Neural cell (in vitro differentiated cells): ENCODE results near the gene C2CD3. TPM values are rescaled to one million over a fixed set of nuclear protein-coding genes. Genes with fewer than 3 reads are reported as not detected.
"Not testable (repeated sequence)": the region's sequence is repeated elsewhere in the genome, so short reads cannot be mapped to it uniquely, and the experiment has no call there.

ENCODE experiments used
- H2AFZ ChIP-seq: fragments of 200-600, 300-800 bp; sonication (generic), shearing (Covaris generic); 2 replicates; pipeline ENCODE4 v1.6.0; 2014; ENCODE audit warnings: low read depth, mild to moderate bottlenecking, antibody characterized with exemption, low read length, moderate library complexity
- H3F3A ChIP-seq: fragments of 200-600 bp; shearing (Covaris generic); 2 replicates; pipeline ENCODE4 v1.6.1; 2016; ENCODE audit warnings: mild to moderate bottlenecking, moderate library complexity, mixed read lengths, antibody characterized with exemption, low read length; ENCODE audit not compliant: insufficient read depth, poor library complexity, severe bottlenecking
- H3K27ac ChIP-seq: fragments of 200-600, 300-800 bp; sonication (generic), shearing (Covaris generic); 2 replicates; pipeline ENCODE4 v1.5.1; 2014; ENCODE audit warnings: mild to moderate bottlenecking, low read length, moderate library complexity
- H3K27me3 ChIP-seq: fragments of 300-800, 200-600 bp; sonication (generic), shearing (Covaris generic); 2 replicates; pipeline ENCODE4 v1.6.0; 2014; ENCODE audit warnings: mild to moderate bottlenecking, low read depth, low read length, moderate library complexity; ENCODE audit not compliant: insufficient read depth
- H3K36me3 ChIP-seq: fragments of 300-800, 200-600 bp; sonication (generic), shearing (Covaris generic); 2 replicates; pipeline ENCODE4 v1.5.1; 2014; ENCODE audit warnings: mild to moderate bottlenecking, antibody characterized with exemption, low read length, moderate library complexity; ENCODE audit not compliant: insufficient read depth
- H3K4me2 ChIP-seq: fragments of 300-800, 200-600 bp; sonication (generic), shearing (Covaris generic); 2 replicates; pipeline ENCODE4 v1.6.0; 2014; ENCODE audit warnings: mild to moderate bottlenecking, low read length
- H3K4me3 ChIP-seq: fragments of 300-800, 200-600 bp; sonication (generic), shearing (Covaris generic); 2 replicates; pipeline ENCODE4 v1.5.1; 2014; ENCODE audit warnings: mild to moderate bottlenecking, low read length, moderate library complexity
- H3K79me2 ChIP-seq: fragments of 200-600 bp; shearing (Covaris generic); replicated peaks from 2 replicates; pipeline ENCODE4 v1.6.0; 2014; ENCODE audit warnings: mild to moderate bottlenecking, low read length, moderate library complexity; ENCODE audit not compliant: insufficient read depth
- H3K9ac ChIP-seq: fragments of 300-800, 200-600 bp; sonication (generic), shearing (Covaris generic); 2 replicates; pipeline ENCODE4 v1.6.1; 2016; ENCODE audit warnings: mild to moderate bottlenecking, low read length, mixed read lengths
- H3K9me2 ChIP-seq: fragments of 200-600 bp; shearing (Covaris generic); 2 replicates; pipeline ENCODE4 v1.6.1; 2016; ENCODE audit warnings: mild to moderate bottlenecking, low read length, mixed read lengths; ENCODE audit not compliant: insufficient read depth
- H3K9me3 ChIP-seq: fragments of 200-600, 300-800 bp; sonication (generic), shearing (Covaris generic); 2 replicates; pipeline ENCODE4 v1.6.1; 2016; ENCODE audit warnings: mild to moderate bottlenecking, mixed run types, low read length, moderate library complexity, mixed read lengths
- H4K20me1 ChIP-seq: fragments of 200-600 bp; shearing (Covaris generic); 2 replicates; pipeline ENCODE4 v1.6.1; 2016; ENCODE audit warnings: mild to moderate bottlenecking, mixed run types; ENCODE audit not compliant: insufficient read depth
- EP300 ChIP-seq: fragments of 450-650 bp; conservative IDR thresholded peaks from 2 replicates; pipeline ENCODE4 v1.6.1; 2014; ENCODE audit warnings: antibody characterized with exemption, mild to moderate bottlenecking, moderate library complexity; ENCODE audit not compliant: poor library complexity, severe bottlenecking
- EZH2 ChIP-seq: fragments of 200-600, 300-800 bp; shearing (Covaris generic), sonication (generic); IDR thresholded peaks from 2 replicates; pipeline ENCODE4 v1.6.1; 2014; ENCODE audit warnings: antibody characterized with exemption, low read length, borderline replicate concordance, mild to moderate bottlenecking; ENCODE audit not compliant: insufficient read depth, poor library complexity, severe bottlenecking
- MXI1 ChIP-seq: fragments of 450-650 bp; conservative IDR thresholded peaks from 2 replicates; pipeline ENCODE4 v1.6.1; 2014; ENCODE audit warnings: antibody characterized with exemption, mild to moderate bottlenecking; ENCODE audit not compliant: poor library complexity, severe bottlenecking
- POLR2AphosphoS5 ChIP-seq: IDR thresholded peaks from 2 replicates; pipeline ENCODE4 v1.6.1; 2012
- RAD21 ChIP-seq: fragments of 450-650 bp; conservative IDR thresholded peaks from 2 replicates; pipeline ENCODE4 v1.6.1; 2014; ENCODE audit warnings: antibody characterized with exemption, mild to moderate bottlenecking, moderate library complexity
- SMC3 ChIP-seq: fragments of 450-650 bp; conservative IDR thresholded peaks from 2 replicates; pipeline ENCODE4 v1.6.1; 2014; ENCODE audit warnings: antibody characterized with exemption, mild to moderate bottlenecking, moderate library complexity; ENCODE audit not compliant: poor library complexity
- TAF1 ChIP-seq: IDR thresholded peaks from 2 replicates; pipeline ENCODE4 v1.6.1; 2012; ENCODE audit warnings: low read depth
- polyA plus RNA-seq: library from polyadenylated mRNA; depleted of rRNA; stranded (reverse); fragments of >200 nt; gene quantifications from 2 replicates; pipeline ENCODE4 v1.2.3, GENCODE V29; 2014
- TF ChIP-seq, protein P1 (sequence below): IDR thresholded peaks from 2 replicates; pipeline ENCODE4 v1.6.1; 2012; ENCODE audit warnings: borderline replicate concordance
- TF ChIP-seq, protein P2 (sequence below): fragments of 450-650 bp; IDR thresholded peaks from 2 replicates; pipeline ENCODE4 v1.5.1; 2014; ENCODE audit warnings: antibody characterized with exemption, mild to moderate bottlenecking, moderate library complexity; ENCODE audit not compliant: poor library complexity, severe bottlenecking

C2CD3 gene
- polyA plus RNA-seq, 1 donor from 2014 or later = 13.2 TPM

DNA sequence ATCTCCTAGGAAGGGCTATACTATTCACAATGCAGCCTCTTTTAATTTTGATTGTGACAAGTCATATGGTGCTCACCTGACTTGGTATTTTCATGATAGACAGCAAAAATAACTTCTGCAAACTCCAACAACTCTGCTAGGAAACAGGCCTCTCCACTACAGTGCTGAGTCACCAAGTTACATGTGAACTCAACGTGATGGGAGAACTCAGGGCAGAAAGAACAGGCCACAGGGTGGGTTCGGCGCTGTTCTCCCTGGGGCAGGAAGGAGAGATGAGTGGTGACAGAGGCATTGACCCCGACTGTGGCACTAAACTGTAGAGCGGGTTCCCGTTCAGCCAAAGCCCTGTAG, 85.3 kb downstream of the C2CD3 start:
- H3K4me3 ChIP-seq = no peak overlapping the region
- no peaks in the 10 kb centered on the region for H3K79me2 ChIP-seq
- no peaks in the 10 kb centered on the region for H4K20me1 ChIP-seq
- H3K27ac ChIP-seq = no peak overlapping the region
- no peak overlapping the region for H2AFZ ChIP-seq
- H3K36me3 ChIP-seq = peaks cover 2% of the 10 kb centered on the region
- H3K9me2 ChIP-seq = no peaks in the 10 kb centered on the region
- no peak overlapping the region for H3K9ac ChIP-seq
- no peak overlapping the region for H3K4me2 ChIP-seq
- no peaks in the 10 kb centered on the region for H3K27me3 ChIP-seq
- TF ChIP-seq, protein P1, sequence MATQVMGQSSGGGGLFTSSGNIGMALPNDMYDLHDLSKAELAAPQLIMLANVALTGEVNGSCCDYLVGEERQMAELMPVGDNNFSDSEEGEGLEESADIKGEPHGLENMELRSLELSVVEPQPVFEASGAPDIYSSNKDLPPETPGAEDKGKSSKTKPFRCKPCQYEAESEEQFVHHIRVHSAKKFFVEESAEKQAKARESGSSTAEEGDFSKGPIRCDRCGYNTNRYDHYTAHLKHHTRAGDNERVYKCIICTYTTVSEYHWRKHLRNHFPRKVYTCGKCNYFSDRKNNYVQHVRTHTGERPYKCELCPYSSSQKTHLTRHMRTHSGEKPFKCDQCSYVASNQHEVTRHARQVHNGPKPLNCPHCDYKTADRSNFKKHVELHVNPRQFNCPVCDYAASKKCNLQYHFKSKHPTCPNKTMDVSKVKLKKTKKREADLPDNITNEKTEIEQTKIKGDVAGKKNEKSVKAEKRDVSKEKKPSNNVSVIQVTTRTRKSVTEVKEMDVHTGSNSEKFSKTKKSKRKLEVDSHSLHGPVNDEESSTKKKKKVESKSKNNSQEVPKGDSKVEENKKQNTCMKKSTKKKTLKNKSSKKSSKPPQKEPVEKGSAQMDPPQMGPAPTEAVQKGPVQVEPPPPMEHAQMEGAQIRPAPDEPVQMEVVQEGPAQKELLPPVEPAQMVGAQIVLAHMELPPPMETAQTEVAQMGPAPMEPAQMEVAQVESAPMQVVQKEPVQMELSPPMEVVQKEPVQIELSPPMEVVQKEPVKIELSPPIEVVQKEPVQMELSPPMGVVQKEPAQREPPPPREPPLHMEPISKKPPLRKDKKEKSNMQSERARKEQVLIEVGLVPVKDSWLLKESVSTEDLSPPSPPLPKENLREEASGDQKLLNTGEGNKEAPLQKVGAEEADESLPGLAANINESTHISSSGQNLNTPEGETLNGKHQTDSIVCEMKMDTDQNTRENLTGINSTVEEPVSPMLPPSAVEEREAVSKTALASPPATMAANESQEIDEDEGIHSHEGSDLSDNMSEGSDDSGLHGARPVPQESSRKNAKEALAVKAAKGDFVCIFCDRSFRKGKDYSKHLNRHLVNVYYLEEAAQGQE = no peak
- TF ChIP-seq, protein P2, sequence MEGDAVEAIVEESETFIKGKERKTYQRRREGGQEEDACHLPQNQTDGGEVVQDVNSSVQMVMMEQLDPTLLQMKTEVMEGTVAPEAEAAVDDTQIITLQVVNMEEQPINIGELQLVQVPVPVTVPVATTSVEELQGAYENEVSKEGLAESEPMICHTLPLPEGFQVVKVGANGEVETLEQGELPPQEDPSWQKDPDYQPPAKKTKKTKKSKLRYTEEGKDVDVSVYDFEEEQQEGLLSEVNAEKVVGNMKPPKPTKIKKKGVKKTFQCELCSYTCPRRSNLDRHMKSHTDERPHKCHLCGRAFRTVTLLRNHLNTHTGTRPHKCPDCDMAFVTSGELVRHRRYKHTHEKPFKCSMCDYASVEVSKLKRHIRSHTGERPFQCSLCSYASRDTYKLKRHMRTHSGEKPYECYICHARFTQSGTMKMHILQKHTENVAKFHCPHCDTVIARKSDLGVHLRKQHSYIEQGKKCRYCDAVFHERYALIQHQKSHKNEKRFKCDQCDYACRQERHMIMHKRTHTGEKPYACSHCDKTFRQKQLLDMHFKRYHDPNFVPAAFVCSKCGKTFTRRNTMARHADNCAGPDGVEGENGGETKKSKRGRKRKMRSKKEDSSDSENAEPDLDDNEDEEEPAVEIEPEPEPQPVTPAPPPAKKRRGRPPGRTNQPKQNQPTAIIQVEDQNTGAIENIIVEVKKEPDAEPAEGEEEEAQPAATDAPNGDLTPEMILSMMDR = no peak
- TF ChIP-seq POLR2AphosphoS5 (no peak), MXI1 (no peak), SMC3 (no peak), EZH2 (no peak), RAD21 (no peak), EP300 (no peak), TAF1 (no peak)
- H3K9me3 ChIP-seq = no peaks in the 10 kb centered on the region
- H3F3A ChIP-seq = no peaks in the 10 kb centered on the region

GRCh38 chr11:74084796-74085541, 85.8 kb downstream of the C2CD3 start:
- Histone ChIP-seq H3K9me2 (no peaks in the 10 kb centered on the region), H3K79me2 (no peaks in the 10 kb centered on the region), H3K9ac (no peak overlapping the region), H3K4me3 (no peak overlapping the region), H4K20me1 (no peaks in the 10 kb centered on the region), H3K27me3 (no peaks in the 10 kb centered on the region), H3K27ac (no peak overlapping the region), H3K9me3 (no peaks in the 10 kb centered on the region), H3K36me3 (no peaks in the 10 kb centered on the region), H3F3A (no peaks in the 10 kb centered on the region), H3K4me2 (no peak overlapping the region), H2AFZ (no peak overlapping the region)
- TF ChIP-seq, protein P2 = no peak
- no peak for TF ChIP-seq EZH2
- TF ChIP-seq MXI1 = no peak
- TF ChIP-seq EP300 = no peak
- TF ChIP-seq, protein P1 = no peak
- no peak for TF ChIP-seq POLR2AphosphoS5
- no peak for TF ChIP-seq TAF1
- no peak for TF ChIP-seq SMC3
- no peak for TF ChIP-seq RAD21

DNA sequence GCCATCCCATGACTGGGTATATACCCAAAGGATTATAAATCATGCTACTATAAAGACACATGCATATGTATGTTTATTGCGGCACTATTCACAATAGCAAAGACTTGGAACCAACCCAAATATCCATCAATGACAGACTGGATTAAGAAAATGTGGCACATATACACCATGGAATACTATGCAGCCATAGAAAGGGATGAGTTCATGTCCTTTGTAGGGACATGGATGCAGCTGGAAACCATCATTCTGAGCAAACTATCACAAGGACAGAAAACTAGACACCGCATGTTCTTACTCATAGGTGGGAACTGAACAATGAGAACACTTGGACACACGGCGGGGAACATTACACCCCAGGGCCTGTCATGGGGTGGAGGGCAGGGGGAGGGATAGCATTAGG, 86.9 kb downstream of the C2CD3 start:
- H3F3A ChIP-seq, H3K9me2 ChIP-seq, H3K4me2 ChIP-seq, H2AFZ ChIP-seq, H3K4me3 ChIP-seq, H3K9me3 ChIP-seq, H3K27ac ChIP-seq, H3K36me3 ChIP-seq, H4K20me1 ChIP-seq, H3K27me3 ChIP-seq, H3K9ac ChIP-seq, H3K79me2 ChIP-seq: not testable (repeated sequence)
